Lower leg skin (tissue), 3 donors: ENCODE data around the gene HOXC6.

Source experiments
- POLR2A ChIP-seq, 2 donors: fragments of 450-650 bp; IDR thresholded peaks; one replicate each; pipeline ENCODE4 v1.6.1; 2016 to 2017; ENCODE audit warnings: antibody characterized with exemption in 2 of 2, mild to moderate bottlenecking in 1 of 2, moderate library complexity in 1 of 2
- TF ChIP-seq, protein P1 (sequence below), 3 donors: fragments of 450-650 bp; IDR thresholded peaks; one replicate each; pipeline ENCODE4 v1.5.1; 2016; ENCODE audit warnings: antibody characterized with exemption in 3 of 3, mild to moderate bottlenecking in 3 of 3, moderate library complexity in 2 of 3

DNA sequence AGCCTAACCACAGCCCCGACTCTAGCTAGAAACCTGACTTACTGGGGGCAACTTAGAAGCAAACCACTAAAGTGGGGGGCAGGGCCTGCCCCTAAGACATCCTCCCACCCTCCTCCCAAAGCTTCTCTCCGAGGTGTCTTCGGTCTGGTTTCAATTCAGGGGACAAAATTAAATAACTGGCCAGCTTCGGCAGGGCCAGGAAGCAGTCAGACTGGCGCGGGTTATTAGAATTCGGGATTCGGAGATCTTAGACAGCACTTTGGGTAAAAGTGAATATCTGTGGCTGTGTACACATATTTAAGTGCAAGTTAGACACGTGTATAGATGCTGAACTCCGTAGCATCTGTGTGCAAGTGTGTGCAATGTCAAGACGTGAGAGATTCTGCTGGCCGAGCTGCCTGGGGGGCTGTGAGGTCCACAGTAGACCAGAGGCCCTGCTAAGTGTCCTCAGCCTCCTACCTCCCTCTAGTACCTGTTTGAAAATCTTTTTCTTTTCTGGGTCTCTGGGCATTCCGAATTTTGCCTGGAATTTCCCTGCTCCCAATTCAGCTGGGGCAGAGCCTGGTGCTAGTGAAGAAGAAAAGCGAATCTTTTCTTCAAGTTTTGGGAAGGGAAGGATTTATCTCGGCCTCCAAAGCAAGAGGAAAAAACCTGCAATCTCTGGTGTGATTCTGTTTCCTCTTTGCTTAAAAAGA lies 47.3 kb upstream of the HOXC6 start:
- TF ChIP-seq, protein P1, sequence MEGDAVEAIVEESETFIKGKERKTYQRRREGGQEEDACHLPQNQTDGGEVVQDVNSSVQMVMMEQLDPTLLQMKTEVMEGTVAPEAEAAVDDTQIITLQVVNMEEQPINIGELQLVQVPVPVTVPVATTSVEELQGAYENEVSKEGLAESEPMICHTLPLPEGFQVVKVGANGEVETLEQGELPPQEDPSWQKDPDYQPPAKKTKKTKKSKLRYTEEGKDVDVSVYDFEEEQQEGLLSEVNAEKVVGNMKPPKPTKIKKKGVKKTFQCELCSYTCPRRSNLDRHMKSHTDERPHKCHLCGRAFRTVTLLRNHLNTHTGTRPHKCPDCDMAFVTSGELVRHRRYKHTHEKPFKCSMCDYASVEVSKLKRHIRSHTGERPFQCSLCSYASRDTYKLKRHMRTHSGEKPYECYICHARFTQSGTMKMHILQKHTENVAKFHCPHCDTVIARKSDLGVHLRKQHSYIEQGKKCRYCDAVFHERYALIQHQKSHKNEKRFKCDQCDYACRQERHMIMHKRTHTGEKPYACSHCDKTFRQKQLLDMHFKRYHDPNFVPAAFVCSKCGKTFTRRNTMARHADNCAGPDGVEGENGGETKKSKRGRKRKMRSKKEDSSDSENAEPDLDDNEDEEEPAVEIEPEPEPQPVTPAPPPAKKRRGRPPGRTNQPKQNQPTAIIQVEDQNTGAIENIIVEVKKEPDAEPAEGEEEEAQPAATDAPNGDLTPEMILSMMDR (IDR thresholded peaks at IDR 0.05): no peak
- no peak for TF ChIP-seq POLR2A (IDR thresholded peaks at IDR 0.05)
